SK-N-MC (cell line): Measurements from ENCODE around the gene SNAI1.

Experiments used
- DNase-seq: peaks from one replicate; pipeline ENCODE4 v3.0.0-alpha.2; 2011; ENCODE audit warnings: low read depth, low spot score
- H3K27ac ChIP-seq: fragments of 200-600 bp; sonication (generic); 2 replicates; pipeline ENCODE4 v1.5.1; 2016; ENCODE audit warnings: mixed run types
- H3K36me3 ChIP-seq: fragments of 200-600 bp; sonication (generic); 2 replicates; pipeline ENCODE4 v1.6.1; 2017; ENCODE audit warnings: antibody characterized with exemption, low read length, mixed read lengths; ENCODE audit not compliant: insufficient read depth
- H3K4me3 ChIP-seq: fragments of 200-600 bp; sonication (generic); 2 replicates; pipeline ENCODE4 v1.5.1; 2016
- H3K9ac ChIP-seq: fragments of 200-600 bp; sonication (generic); 2 replicates; pipeline ENCODE4 v1.8.0; 2017; ENCODE audit warnings: mixed run types, mixed read lengths; ENCODE audit not compliant: insufficient read length
- H3K9me3 ChIP-seq: fragments of 200-600 bp; sonication (generic); 2 replicates; pipeline ENCODE4 v1.6.1; 2017; ENCODE audit warnings: low read depth, mild to moderate bottlenecking, antibody characterized with exemption, low read length, moderate library complexity, mixed read lengths
- EZH2 ChIP-seq: fragments of 200-600 bp; sonication (generic); IDR thresholded peaks from one replicate; pipeline ENCODE4 v1.6.1; 2017; ENCODE audit warnings: antibody characterized with exemption
- FOXP2 ChIP-seq: optimal IDR thresholded peaks from 2 replicates; pipeline ENCODE3; 2011; ENCODE audit warnings: mild to moderate bottlenecking, moderate library complexity; ENCODE audit not compliant: insufficient read depth; ENCODE audit errors: extremely low read length, control extremely low read depth
- POLR2AphosphoS5 ChIP-seq: IDR thresholded peaks from 2 replicates; pipeline ENCODE4 v1.6.1; 2012; ENCODE audit warnings: mild to moderate bottlenecking, low read depth, low read length, borderline replicate concordance

SNAI1 gene

DNA sequence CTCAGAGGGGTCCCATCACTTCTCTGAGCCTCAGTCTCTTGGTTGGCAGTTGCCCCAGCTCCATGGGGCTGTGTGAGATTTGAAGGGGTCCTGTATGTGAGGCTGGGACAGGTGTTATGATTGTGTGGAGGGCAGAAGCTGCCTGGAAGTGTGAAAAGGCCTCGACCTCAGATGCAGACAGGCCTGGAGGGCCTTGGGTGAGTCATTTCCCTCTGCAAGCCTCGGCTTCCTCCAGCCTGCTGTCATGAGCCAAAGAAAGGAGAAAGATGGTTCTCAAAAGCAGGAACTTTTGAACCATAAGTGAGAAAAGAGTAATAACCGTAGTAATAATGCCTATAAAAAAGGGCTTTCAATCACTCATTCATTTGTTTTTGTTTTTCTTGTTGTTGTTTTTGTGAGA is 37.5 kb downstream of the SNAI1 start:
- Histone ChIP-seq H3K36me3 (no peaks in the 10 kb centered on the region), H3K4me3 (no peak overlapping the region), H3K9ac (no peak overlapping the region), H3K27ac (no peak overlapping the region), H3K9me3 (no peaks in the 10 kb centered on the region)
- no peak for TF ChIP-seq EZH2
- no peak for TF ChIP-seq POLR2AphosphoS5
- DNase-seq: no peak

- Histone ChIP-seq H3K9me3 (no peaks in the 10 kb centered on the region), H3K36me3 (no peaks in the 10 kb centered on the region), H3K27ac (no peak overlapping the region), H3K4me3 (no peak overlapping the region), H3K9ac (no peak overlapping the region)
- TF ChIP-seq FOXP2 (no peak), EZH2 (no peak), POLR2AphosphoS5 (no peak)
- no peak for DNase-seq
Measured at GRCh38 chr20:50022676-50023075, 39.9 kb downstream of the SNAI1 start.

GRCh38 chr20:50023116-50023805 is 40.5 kb downstream of the SNAI1 start:
- Histone ChIP-seq H3K4me3 (no peak overlapping the region), H3K27ac (no peak overlapping the region), H3K9me3 (no peaks in the 10 kb centered on the region), H3K9ac (no peak overlapping the region), H3K36me3 (no peaks in the 10 kb centered on the region)
- DNase-seq: no peak
- TF ChIP-seq FOXP2 (no peak), EZH2 (no peak), POLR2AphosphoS5 (no peak)

DNA sequence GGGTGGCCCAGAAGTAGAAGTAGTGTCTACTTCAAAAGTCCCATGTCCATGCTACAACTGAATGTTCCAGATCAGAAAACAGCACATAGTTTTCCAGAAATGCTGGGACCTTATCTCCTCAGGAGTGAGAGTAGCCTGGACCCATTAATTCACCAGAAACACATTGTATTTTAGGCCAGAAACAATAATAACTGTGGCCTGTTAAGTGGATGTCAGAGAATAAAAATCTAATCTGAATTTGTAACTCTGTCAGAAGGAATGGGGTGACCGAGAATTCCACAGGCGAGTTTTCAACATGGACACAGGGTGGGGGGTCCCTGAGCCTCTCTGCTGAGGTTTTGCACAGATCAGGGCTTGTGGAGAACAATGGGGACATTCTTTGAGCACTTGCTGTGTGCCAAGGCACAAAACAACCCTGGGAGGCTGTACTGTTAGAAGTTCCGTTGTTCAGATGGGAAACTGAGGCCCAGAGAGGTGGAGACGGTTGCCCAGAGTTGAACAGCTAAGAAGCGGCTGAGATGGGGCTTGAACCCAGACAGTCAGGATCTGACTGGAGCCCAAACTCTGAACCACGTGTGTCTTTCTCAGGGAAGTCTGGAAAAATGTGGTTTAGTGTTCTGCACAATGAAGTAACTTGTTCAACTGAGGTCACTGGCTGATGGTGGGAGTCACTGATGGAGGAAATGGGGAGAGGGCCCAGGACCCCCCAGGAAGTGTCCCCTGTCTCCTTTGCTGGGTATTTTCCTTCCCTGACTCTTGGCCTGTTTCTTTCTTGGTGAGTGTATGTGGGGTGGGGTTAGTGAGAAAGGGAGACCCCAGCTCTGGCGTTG is 44.2 kb downstream of the SNAI1 start:
- Histone ChIP-seq H3K9me3 (no peaks in the 10 kb centered on the region), H3K9ac (no peak overlapping the region)
- no peak for TF ChIP-seq FOXP2
- TF ChIP-seq EZH2: no peak
- TF ChIP-seq POLR2AphosphoS5: no peak

GRCh38 chr20:50027611-50028105 is 44.9 kb downstream of the SNAI1 start:
- Histone ChIP-seq H3K4me3 (no peak overlapping the region), H3K9ac (no peak overlapping the region), H3K36me3 (no peaks in the 10 kb centered on the region), H3K9me3 (no peaks in the 10 kb centered on the region), H3K27ac (no peak overlapping the region)
- TF ChIP-seq EZH2: no peak
- DNase-seq: no peak

More for the DNA sequence above, 44.2 kb downstream of the SNAI1 start:
- H3K27ac ChIP-seq: no peak overlapping the region
- no peak overlapping the region for H3K4me3 ChIP-seq
- DNase-seq: no peak
- H3K36me3 ChIP-seq: no peaks in the 10 kb centered on the region

- no peaks in the 10 kb centered on the region for H3K36me3 ChIP-seq
- DNase-seq: no peak
- TF ChIP-seq EZH2: no peak
- no peak for TF ChIP-seq FOXP2
- no peak for TF ChIP-seq POLR2AphosphoS5
- no peaks in the 10 kb centered on the region for H3K9me3 ChIP-seq
- no peak overlapping the region for H3K4me3 ChIP-seq
- no peak overlapping the region for H3K9ac ChIP-seq
- no peak overlapping the region for H3K27ac ChIP-seq
Measured at GRCh38 chr20:50029083-50029696, 46.4 kb downstream of the SNAI1 start.

GRCh38 chr20:50029697-50030461 is 47.1 kb downstream of the SNAI1 start:
- Histone ChIP-seq H3K27ac (no peak overlapping the region), H3K4me3 (no peak overlapping the region), H3K36me3 (no peaks in the 10 kb centered on the region), H3K9ac (no peak overlapping the region), H3K9me3 (no peaks in the 10 kb centered on the region)
- DNase-seq: no peak
- TF ChIP-seq EZH2: no peak
- no peak for TF ChIP-seq FOXP2
- TF ChIP-seq POLR2AphosphoS5: no peak
